Esophagus muscularis mucosa (tissue), 4 donors: Measurements from ENCODE around the gene PPAN. TPM values are rescaled to one million over a fixed set of nuclear protein-coding genes. Genes with fewer than 3 reads are reported as not detected.

Experiments used
- DNase-seq: peaks from one replicate; pipeline ENCODE4 v3.0.0-alpha.2; 2017; ENCODE audit errors: extremely low spot score
- H3K27ac ChIP-seq, 4 donors: fragments of 200-600 bp; sonication (generic); replicated peaks in 1 of 4; 1 replicate in 3 of 4; 2 replicates in 1 of 4; pipeline ENCODE4 v1.5.1; 2016 to 2019; ENCODE audit warnings: mild to moderate bottlenecking in 1 of 4
- H3K27me3 ChIP-seq, 4 donors: fragments of 200-600 bp; sonication (generic); one replicate each; pipeline versions ENCODE4 v1.5.1 to v1.6.0; 2016 to 2019
- H3K36me3 ChIP-seq, 4 donors: fragments of 200-600 bp; sonication (generic); one replicate each; pipeline ENCODE4 v1.5.1; 2016 to 2019
- H3K4me1 ChIP-seq, 4 donors: fragments of 200-600 bp; sonication (generic); one replicate each; pipeline ENCODE4 v1.5.1; 2016 to 2019
- H3K4me3 ChIP-seq, 4 donors: fragments of 200-600 bp; sonication (generic); 1 replicate in 2 of 4; 2 replicates in 2 of 4; pipeline ENCODE4 v1.5.1; 2016 to 2019; ENCODE audit warnings: mild to moderate bottlenecking in 4 of 4, moderate library complexity in 1 of 4
- H3K9me3 ChIP-seq, 4 donors: fragments of 200-600 bp; sonication (generic); 1 replicate in 3 of 4; 2 replicates in 1 of 4; pipeline ENCODE4 v1.5.1; 2016 to 2019
- CTCF ChIP-seq, 3 experiments: fragments of 200-600 bp in 2 of 3; fragments of 450-650 bp in 1 of 3; sonication (generic) in 2 of 3; IDR thresholded peaks; one replicate each; pipeline ENCODE4 v1.5.1; 2017 to 2019; ENCODE audit warnings: antibody characterized with exemption in 3 of 3, mild to moderate bottlenecking in 2 of 3, moderate library complexity in 1 of 3
- EP300 ChIP-seq: sonication (generic); formaldehyde crosslinking; IDR thresholded peaks from one replicate; pipeline ENCODE4 v1.6.1; 2017; ENCODE audit warnings: antibody characterized with exemption
- POLR2A ChIP-seq: fragments of 450-650 bp; IDR thresholded peaks from one replicate; pipeline ENCODE4 v1.6.1; 2017; ENCODE audit warnings: antibody characterized with exemption, moderate library complexity, mild to moderate bottlenecking, low read depth
- POLR2AphosphoS5 ChIP-seq, 2 donors: sonication (generic); formaldehyde crosslinking; IDR thresholded peaks; one replicate each; pipeline ENCODE4 v1.6.1; 2017; ENCODE audit warnings: antibody characterized with exemption in 2 of 2
- WGBS: methylation state at CpG from one replicate; pipeline ENCODE4 v1.1.5; 2018; 5-methylcytosine and 5-hydroxymethylcytosine counted together
- intact Hi-C: fragments of 100-400 bp; cut with DNase I; formaldehyde crosslinking; loops from one replicate; pipeline ENCODE4 v1.15.1; 2023
- total RNA-seq, 4 donors: library from RNA; depleted of rRNA; stranded (reverse); fragments of >200 nt; gene quantifications; one replicate each; pipeline versions ENCODE4 v1.1.0 to v1.2.1, GENCODE V29; 2016

The PPAN gene
- total RNA-seq, 4 donors from 2014 or later: 22.7 to 39.3 (median 29.1) TPM

GRCh38 chr19:10112037-10112761 lies 6.0 kb downstream of the PPAN start:
- intact Hi-C loops: no loop called here
- H3K4me3 ChIP-seq: no peak overlapping the region
- H3K4me1 ChIP-seq: peaks cover 2 to 33% (median 20%) of the 10 kb centered on the region in 4 donors
- peaks cover 62 to 84% (median 79%) of the 10 kb centered on the region in 4 donors for H3K36me3 ChIP-seq
- 64% methylated on average over 23 of the region's 23 CpGs for WGBS
- no peak for DNase-seq
- H3K27ac ChIP-seq: peak overlapping the region in 1 of 4 donors; percentile 3
- TF ChIP-seq POLR2A (no peak), CTCF (IDR thresholded peaks at IDR 0.05) (no peak), POLR2AphosphoS5 (IDR thresholded peaks at IDR 0.05) (no peak), EP300 (no peak)
- no peaks in the 10 kb centered on the region for H3K27me3 ChIP-seq
- H3K9me3 ChIP-seq: no peaks in the 10 kb centered on the region

- no peaks in the 10 kb centered on the region for H3K27me3 ChIP-seq
- TF ChIP-seq EP300 (no peak), CTCF (IDR thresholded peaks at IDR 0.05) (peak; percentile 25 to 71 (median 36))
- WGBS: 20% methylated on average over 24 of the region's 25 CpGs
- no peaks in the 10 kb centered on the region for H3K9me3 ChIP-seq
- no peak for DNase-seq
- peaks cover 60 to 84% (median 80%) of the 10 kb centered on the region in 4 donors for H3K36me3 ChIP-seq
- H3K27ac ChIP-seq: peak overlapping the region in 1 of 4 donors; percentile 3
- H3K4me1 ChIP-seq: peaks cover 3 to 33% (median 17%) of the 10 kb centered on the region in 4 donors
- intact Hi-C loops: no loop called here
- H3K4me3 ChIP-seq: no peak overlapping the region
These were observed 6.9 kb downstream of the PPAN start for GRCh38 chr19:10112895-10113591.

- WGBS: 72% methylated on average over 19 of the region's 19 CpGs
- peaks cover 5 to 37% (median 22%) of the 10 kb centered on the region in 4 donors for H3K4me1 ChIP-seq
- peaks cover 59 to 84% (median 80%) of the 10 kb centered on the region in 4 donors for H3K36me3 ChIP-seq
- no peak for DNase-seq
- peak overlapping the region in 1 of 4 donors; percentile 3 for H3K27ac ChIP-seq
- TF ChIP-seq POLR2A (no peak), CTCF (IDR thresholded peaks at IDR 0.05) (no peak), EP300 (no peak), POLR2AphosphoS5 (IDR thresholded peaks at IDR 0.05) (no peak)
- H3K4me3 ChIP-seq: no peak overlapping the region
- no peaks in the 10 kb centered on the region for H3K9me3 ChIP-seq
- intact Hi-C loops: no loop called here
- no peaks in the 10 kb centered on the region for H3K27me3 ChIP-seq
These were observed 7.4 kb downstream of the PPAN start for GRCh38 chr19:10113592-10113963.

- H3K27me3 ChIP-seq: no peaks in the 10 kb centered on the region
- no peak overlapping the region for H3K27ac ChIP-seq
- TF ChIP-seq CTCF (IDR thresholded peaks at IDR 0.05): no peak
- no peak for TF ChIP-seq POLR2A
- no peak for TF ChIP-seq POLR2AphosphoS5 (IDR thresholded peaks at IDR 0.05)
- no peak for TF ChIP-seq EP300
- peaks cover 54 to 81% (median 78%) of the 10 kb centered on the region in 4 donors for H3K36me3 ChIP-seq
- DNase-seq: no peak
- intact Hi-C loops: no loop called here
- H3K4me1 ChIP-seq: peaks cover 10 to 43% (median 27%) of the 10 kb centered on the region in 4 donors
- no peak overlapping the region for H3K4me3 ChIP-seq
- no peaks in the 10 kb centered on the region for H3K9me3 ChIP-seq
- WGBS: 89% methylated on average over 33 of the region's 43 CpGs
These were observed 7.9 kb downstream of the PPAN start for GRCh38 chr19:10113964-10114650.
